HG03520 (cell line): ENCODE measurements around the gene KCTD5.
"Not testable (repeated sequence)": the region's sequence is repeated elsewhere in the genome, so short reads cannot be mapped to it uniquely, and the experiment has no call there.

Source experiments
- ATAC-seq: cut with Tn5 transposase; IDR thresholded peaks from one replicate; pipeline ENCODE4 v1.9.1; 2021; ENCODE audit warnings: mild to moderate bottlenecking, moderate library complexity; ENCODE audit not compliant: unreplicated experiment

The KCTD5 gene

DNA sequence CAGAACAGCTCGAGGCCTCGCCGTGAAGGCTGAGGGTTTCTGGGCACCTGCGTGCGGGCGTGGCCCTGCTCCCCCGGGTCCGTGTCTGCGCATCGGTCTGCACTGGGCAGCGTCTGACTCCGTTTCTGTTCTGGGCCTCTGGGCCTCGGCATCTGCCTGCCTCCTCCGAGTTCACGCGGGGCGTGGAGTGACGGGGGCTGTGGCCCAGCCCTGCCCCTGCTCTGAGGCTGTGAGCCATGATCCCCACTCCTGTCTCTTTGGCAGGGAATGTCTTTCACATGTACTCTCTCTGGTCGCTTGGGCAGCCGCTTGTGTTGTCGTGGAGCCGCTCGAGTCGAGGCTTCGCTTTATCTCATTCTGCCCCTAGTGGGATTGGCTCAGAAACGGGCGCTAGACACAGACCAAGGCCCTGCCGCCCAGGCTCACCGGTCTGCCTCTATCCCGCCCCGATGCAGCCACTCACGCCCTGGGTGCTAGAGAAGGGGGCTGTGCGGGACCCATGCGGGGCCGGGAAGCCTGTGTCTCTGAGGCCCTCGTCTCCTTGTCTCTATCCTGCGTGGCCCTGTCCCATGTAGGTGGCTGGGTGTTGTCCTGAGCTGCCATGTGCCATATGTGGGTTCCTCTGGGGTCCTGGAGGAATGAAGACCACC, 14.4 kb downstream of the KCTD5 start:
- not testable (repeated sequence) for ATAC-seq

- ATAC-seq: no peak
Measured at GRCh38 chr16:2697401-2697948, 15.2 kb downstream of the KCTD5 start.

DNA sequence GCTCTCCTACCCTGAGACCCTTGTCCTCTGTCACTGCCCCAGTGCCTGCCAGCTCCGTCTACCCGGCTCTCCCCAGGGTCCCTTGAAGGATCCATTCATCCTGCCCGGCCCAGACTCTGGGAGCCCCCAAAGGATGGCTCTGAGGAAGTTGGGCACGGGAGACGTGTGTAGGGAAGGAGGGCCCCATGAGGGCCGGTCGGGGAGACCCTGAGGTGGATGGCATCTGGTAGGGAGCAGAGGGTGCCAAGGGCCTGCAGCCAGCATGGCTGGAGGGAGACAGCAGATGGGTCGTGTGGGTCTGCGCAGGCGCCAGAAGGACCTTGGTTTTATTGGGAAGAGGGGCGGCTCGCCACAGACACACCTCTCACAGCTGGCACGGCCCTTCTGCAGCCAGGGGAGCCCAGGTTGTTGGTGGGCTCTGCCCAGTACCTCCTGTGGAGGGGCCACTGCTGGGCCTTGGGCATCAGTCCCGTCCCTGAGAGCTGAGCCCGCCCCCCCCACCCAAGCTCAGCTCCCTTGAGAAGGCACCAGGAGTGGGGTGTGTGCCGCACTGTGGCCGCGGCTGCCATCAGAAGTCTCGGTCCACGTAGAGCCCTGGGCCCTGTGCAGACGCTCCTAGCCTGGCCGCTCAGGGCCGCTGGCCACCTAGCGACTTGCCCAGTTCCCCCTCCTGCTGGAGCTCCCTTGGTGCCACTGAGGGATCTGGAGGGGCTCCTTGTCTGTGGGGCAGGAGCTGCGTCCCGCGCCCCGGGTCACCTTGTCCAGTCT, 16.0 kb downstream of the KCTD5 start:
- no peak for ATAC-seq

DNA sequence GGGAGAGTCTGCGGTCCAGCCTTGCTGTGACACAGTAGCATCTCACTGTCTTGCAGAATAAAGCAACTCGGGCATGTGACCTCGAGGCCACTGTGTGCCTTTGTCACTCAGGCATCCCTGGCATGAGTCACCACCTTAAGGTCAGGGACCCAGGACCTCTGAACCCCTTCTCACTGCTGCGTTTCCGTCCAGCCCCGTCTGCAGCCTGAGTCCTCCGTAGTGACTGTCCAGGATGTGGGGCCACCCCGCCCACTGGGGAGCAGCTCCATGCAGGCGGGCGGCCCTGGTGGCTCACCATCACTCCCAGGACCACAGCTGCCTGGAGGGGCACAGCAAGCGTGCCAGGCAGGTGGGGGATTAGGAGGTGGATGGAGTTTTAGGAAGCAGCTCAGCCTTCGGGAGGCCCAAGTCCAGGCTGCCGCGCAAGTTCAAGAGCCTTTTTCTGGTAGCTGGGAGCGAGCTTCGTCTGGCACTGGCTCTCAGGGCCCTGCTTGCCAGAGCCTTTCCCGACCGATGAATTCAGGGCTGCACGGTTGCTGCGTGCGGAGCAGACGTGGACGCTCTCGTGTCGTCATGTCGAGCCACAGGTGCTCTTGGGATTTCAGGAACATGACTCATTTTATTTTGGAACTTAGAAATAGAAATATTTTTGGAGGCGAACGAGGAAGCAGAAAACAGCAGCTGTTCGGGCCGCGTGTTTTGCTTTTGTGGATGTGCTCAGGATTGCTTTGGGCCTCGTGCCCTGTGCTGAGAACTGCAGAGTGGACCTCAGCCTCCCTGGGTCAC, 16.8 kb downstream of the KCTD5 start:
- no peak for ATAC-seq

- no peak for ATAC-seq
Measured at GRCh38 chr16:2699791-2700600, 17.7 kb downstream of the KCTD5 start.

DNA sequence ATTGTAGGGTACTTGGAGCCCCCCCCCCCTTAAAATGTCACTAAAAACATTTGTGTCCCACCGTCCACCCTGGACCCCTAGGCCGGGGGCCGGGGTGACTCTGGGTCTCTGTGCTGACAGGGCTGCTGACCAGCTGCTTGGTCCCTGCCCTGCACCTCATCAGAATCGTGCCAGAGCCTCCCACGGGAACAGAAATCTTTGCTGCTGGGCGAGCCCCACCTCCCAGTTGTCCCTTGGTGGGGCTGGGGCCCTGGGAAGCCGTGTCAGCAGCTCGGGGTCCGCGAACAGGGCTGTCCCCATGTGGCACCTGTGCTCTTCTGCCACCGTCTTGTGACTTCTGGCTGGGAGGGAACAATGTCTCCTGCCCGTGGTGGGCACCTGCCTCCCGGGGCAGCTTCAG, 18.5 kb downstream of the KCTD5 start:
- no peak for ATAC-seq

DNA sequence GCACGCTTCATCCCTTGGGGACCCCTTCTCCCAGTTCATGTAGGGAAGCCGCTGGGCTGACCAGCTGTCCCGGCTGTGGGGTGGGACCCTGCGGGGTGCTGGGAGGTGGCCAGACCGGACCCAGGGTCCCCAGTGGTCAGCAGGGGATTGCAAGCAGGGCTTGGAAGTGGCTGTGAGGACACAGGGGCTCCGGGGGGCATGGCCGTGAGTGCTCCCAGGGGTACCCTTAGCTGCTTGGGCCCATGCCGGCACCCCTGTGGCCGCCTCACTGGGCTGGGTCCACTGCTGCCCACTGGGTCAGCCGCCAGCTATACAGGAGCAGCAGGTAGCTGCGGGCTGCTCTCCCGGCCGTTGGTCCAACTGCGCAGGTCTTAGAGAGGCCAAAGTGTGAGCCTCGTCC, 18.9 kb downstream of the KCTD5 start:
- ATAC-seq: no peak

- no peak for ATAC-seq
Measured at GRCh38 chr16:2701713-2702437, 19.6 kb downstream of the KCTD5 start.

GRCh38 chr16:2702438-2702825, 20.1 kb downstream of the KCTD5 start:
- no peak for ATAC-seq

- ATAC-seq: no peak
Measured at GRCh38 chr16:2702871-2703745, 20.8 kb downstream of the KCTD5 start.

GRCh38 chr16:2704166-2704982, 22.1 kb downstream of the KCTD5 start:
- ATAC-seq: no peak

DNA sequence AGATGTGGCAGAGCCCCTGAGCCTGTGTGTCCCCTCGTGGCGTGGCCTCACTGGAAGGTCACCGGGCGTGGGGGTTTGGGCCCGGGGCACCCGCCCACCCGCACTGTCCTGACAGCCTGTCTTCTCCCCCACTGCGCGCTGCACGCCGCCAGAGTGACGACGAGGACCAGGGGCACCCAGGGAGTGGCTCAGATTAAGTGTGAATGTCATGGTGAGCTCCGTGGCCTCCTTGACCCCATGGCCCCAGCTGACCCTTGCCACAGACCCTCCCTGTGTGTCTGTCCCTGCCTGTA, 22.6 kb downstream of the KCTD5 start:
- ATAC-seq: no peak

DNA sequence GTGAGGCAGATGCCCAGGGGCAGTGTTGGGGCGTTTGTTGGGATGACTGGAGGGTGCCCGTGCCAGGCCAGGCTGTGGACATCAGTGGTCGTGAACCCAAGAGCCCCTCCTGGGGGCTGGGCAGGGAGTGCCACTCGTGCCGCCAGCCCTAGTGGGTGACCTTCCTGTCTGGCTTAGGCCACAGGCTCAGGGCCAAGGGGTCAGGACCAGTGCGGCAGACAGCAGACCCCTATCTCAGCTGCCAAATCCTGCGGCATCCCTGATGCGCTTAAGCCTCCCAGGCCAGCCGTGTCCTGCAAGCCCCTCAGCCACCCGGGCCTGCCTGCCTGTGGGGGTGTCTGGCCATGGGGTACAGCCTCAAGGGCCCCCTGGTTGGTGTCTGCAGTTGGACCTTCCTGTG, 23.0 kb downstream of the KCTD5 start:
- ATAC-seq: no peak

DNA sequence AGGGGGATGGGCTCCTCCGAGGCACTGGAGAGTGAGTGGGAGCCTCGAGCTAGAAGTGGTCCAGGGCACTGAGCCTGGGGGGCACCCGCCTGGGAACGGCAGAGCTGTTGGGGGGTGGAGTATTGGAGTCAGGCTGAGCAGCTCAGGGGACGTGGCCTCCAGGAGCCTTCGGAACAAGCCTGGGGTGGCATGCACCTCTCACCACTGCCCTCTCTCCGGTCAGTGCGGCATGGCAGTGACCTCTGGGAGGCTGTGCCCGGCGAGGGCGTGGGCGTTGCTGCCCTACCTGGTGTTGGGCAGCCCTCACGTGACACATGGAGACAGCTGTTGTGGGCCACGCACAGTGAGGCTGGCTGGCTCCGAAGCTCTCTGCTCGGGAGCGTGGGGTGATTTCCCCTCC, 23.8 kb downstream of the KCTD5 start:
- ATAC-seq: no peak

DNA sequence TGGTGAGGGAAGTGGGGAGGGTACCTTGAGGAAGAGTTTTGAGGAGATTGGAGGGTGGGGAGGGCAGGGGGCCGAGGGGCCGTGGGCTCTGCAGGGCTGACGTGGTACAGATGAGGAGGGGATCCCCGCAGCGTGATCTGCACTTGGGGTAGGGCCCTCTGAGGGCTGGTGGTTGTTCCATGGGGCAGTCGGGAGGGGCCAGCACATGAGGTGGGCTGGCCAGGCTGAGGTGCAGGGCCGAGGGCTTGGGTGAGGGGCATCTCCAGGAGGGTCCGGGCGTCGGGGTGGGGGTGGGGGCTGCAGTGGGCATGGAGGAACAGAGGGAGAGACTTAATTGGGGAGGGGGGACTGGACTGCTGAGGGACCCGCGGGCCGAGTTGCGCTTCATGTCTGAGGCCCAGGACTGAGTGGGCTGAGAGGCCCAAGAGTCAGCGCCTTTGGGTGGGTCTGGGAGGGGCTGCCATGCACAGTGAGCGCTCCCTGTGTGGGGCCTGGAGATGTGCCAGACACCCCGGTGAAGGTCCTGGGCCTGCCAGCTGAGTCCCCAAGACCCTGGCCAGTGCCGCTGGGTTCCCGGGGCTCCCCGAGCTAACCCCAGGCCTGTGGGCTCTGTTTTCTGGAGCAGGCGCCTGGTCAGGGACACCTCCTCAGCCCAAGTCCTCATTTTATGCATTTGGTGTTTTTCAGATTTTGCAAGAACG, 24.4 kb downstream of the KCTD5 start:
- ATAC-seq: no peak

GRCh38 chr16:2707368-2708289, 25.3 kb downstream of the KCTD5 start:
- no peak for ATAC-seq

- no peak for ATAC-seq
Measured at GRCh38 chr16:2708290-2708639, 25.9 kb downstream of the KCTD5 start.
